HFFc6 (cell line): ENCODE results near the gene FIBP. TPM values are rescaled to one million over a fixed set of nuclear protein-coding genes. Genes with fewer than 3 reads are reported as not detected.

Experiments used
- DNase-seq: peaks from one replicate; pipeline ENCODE4 v3.0.0-alpha.2; 2018
- H3K27ac Mint-ChIP-seq: 2 replicates; pipeline ENCODE4 v1.8.0; 2020; ENCODE audit warnings: mild to moderate bottlenecking, mixed read lengths
- H3K27me3 Mint-ChIP-seq: 2 replicates; pipeline ENCODE4 v1.8.0; 2021; ENCODE audit warnings: mild to moderate bottlenecking, moderate library complexity, mixed read lengths; ENCODE audit not compliant: insufficient read depth
- H3K36me3 Mint-ChIP-seq: 2 replicates; pipeline ENCODE4 v1.8.0; 2021; ENCODE audit warnings: low read depth, mixed read lengths
- H3K4me1 Mint-ChIP-seq: 2 replicates; pipeline ENCODE4 v1.8.0; 2020; ENCODE audit warnings: low read depth, mixed read lengths
- H3K4me3 Mint-ChIP-seq: 2 replicates; pipeline ENCODE4 v1.8.0; 2020; ENCODE audit warnings: mild to moderate bottlenecking, moderate library complexity, mixed read lengths
- H3K9me3 Mint-ChIP-seq: 2 replicates; pipeline ENCODE4 v1.8.0; 2020; ENCODE audit warnings: mild to moderate bottlenecking, mixed read lengths
- CTCF ChIP-seq: fragments of 200-600 bp; sonication (generic); IDR thresholded peaks from 2 replicates; pipeline ENCODE4 v1.5.0; 2021; ENCODE audit warnings: antibody characterized with exemption, mild to moderate bottlenecking
- total RNA-seq, 6 experiments: library from RNA; stranded (reverse); fragmentation: NEBNext Ultra II Directional; extraction: Animal tissue kit (Norgen Biotek cat#: 25700); gene quantifications; 2 replicates in 1 of 6; 3 replicates in 5 of 6; pipeline ENCODE4 v1.2.3, GENCODE V29; 2021

The FIBP gene
- total RNA-seq, 6 experiments from 2014 or later: 117 to 145 (median 135) TPM

DNA sequence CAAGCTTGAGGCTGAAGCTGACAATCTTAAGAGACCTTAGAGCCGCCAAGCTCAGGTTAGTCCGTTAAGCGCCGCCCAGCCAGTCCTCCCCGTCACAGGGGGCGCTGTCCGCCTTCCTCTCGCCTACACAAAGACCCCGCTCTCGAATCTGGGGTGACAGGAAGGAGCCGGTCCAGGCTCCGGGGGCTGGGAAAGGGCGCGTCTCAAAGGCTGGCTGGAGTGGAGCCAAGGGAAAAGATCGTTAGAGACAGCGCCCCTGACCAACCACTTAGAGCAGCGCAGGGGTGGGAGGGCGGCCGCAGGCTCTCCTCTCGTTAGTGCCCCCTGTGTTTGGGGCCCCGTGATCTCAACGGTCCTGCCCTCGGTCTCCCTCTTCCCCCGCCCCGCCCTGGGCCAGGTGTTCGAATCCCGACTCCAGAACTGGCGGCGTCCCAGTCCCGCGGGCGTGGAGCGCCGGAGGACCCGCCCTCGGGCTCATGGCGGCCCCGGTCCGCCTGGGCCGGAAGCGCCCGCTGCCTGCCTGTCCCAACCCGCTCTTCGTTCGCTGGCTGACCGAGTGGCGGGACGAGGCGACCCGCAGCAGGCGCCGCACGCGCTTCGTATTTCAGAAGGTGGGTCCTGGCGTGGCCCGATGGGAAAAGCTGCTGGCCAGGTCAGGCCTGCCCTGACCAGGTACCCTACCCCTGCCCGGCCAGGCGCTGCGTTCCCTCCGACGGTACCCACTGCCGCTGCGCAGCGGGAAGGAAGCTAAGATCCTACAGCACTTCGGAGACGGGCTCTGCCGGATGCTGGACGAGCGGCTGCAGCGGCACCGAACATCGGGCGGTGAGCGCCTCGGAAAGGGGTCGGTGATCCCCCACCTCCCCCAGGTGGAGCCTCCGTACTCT, 27.8 kb downstream of the FIBP start, which contains the start of gene MUS81:
Gene MUS81, plus strand, starts transcription at position 156 of the 887 bp plus-strand sequence. Its CDS starts 321 bp downstream, at position 477.
- H3K4me1 Mint-ChIP-seq: peaks cover 54% of the 10 kb centered on the region
- no peaks in the 10 kb centered on the region for H3K9me3 Mint-ChIP-seq
- peak within 1 kb of the TSS; percentile 96 for H3K27ac Mint-ChIP-seq
- TF ChIP-seq CTCF: peak; percentile 90
- DNase-seq: peak; percentile 95
- H3K36me3 Mint-ChIP-seq: peaks cover 27% of the 10 kb centered on the region
- peak within 1 kb of the TSS; percentile 92 for H3K4me3 Mint-ChIP-seq
- peaks cover 21% of the 10 kb centered on the region for H3K27me3 Mint-ChIP-seq

DNA sequence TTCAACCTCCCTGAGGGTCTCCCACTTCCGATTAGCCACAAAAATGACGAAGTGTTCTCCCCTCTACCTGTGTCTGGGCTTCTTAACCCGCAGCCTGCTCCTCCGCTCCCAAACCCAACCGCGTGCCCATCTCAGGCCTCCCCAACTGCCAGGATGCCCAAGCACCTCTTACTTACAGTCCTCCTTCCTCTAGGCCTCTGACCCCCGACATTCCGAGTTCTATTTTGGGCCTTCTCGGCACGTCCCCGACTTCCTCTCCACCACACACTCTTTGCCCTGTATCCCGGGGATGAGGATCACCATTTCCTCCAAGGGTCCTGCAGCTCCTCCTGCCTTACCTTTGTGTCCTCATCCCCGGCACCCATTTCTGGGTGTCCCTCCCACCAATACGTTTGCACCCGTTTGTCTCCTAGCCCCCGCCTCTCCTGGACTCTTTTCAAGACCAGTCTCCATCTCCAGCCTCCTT, 28.4 kb downstream of the FIBP start:
- peaks cover 60% of the 10 kb centered on the region for H3K4me1 Mint-ChIP-seq
- H3K4me3 Mint-ChIP-seq: peak overlapping the region; percentile 92

DNA sequence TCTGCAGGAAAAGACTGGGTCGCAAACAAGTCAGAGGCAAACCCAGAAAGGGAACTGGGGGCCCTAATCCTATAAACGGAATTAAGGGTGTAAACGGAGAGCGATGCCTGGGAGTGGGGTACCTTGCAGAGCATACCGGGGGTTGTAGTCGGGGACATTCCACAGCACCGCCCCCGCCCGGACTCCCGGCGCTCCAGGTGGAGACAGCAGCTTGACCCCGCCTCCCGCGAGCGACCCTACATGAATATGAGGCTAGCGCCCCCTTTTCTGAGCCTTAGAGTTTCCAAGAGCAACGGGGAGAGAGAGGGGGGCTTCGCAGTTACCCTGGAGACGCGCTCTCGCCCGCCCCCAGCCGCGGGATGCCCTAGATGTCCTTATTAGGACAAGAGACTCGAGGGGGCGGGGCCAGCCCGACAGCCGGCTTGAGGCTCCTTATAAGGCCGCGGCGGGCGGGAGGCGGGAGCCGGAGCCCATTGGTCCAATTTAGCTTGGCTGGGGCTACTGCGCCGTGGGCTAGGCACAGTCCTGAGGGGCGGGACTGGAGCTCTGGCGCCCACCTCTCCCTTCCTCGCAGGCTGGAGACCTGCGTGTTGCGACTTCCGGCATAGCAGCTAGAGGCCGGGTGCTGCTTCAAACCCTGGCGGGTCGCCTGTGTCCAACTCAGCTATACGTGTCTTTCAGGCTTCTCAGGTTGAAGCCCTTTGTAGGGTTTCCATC, 29.0 kb downstream of the FIBP start:
- peak; percentile 62 for TF ChIP-seq CTCF
- H3K9me3 Mint-ChIP-seq: no peaks in the 10 kb centered on the region
- H3K4me3 Mint-ChIP-seq: peak overlapping the region; percentile 92
- H3K27ac Mint-ChIP-seq: peak overlapping the region; percentile 96
- peak; percentile 93 for DNase-seq
- H3K27me3 Mint-ChIP-seq: peaks cover 15% of the 10 kb centered on the region
- peaks cover 37% of the 10 kb centered on the region for H3K36me3 Mint-ChIP-seq
- H3K4me1 Mint-ChIP-seq: peaks cover 65% of the 10 kb centered on the region

More for the DNA sequence above, 28.4 kb downstream of the FIBP start:
- TF ChIP-seq CTCF: no peak
- Mint-ChIP-seq H3K27me3 (peaks cover 15% of the 10 kb centered on the region), H3K36me3 (peaks cover 31% of the 10 kb centered on the region), H3K27ac (peak overlapping the region; percentile 96), H3K9me3 (no peaks in the 10 kb centered on the region)
- no peak for DNase-seq

DNA sequence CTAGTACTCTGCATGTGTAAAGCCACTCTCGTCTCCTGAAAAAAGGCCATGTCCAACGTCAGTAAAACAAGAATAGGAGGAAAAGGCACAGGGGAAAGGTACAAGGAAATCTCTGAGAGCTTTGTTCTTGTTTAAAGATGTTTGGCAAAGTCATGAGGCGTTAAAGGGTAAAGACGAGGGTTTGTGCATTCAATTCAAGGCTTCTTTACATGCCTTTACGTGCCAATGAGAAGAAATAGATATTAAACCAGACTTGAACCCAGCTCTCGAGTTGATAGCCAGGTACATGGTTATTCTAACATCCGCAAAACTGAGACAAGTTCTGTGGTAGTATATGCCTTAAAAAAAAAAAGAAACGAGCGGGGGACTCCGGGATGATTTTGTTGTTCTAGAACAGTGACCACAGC, 29.6 kb downstream of the FIBP start:
- Mint-ChIP-seq H3K4me3 (peak overlapping the region; percentile 92), H3K9me3 (no peaks in the 10 kb centered on the region), H3K27ac (peak overlapping the region; percentile 96), H3K27me3 (peaks cover 15% of the 10 kb centered on the region), H3K36me3 (peaks cover 43% of the 10 kb centered on the region), H3K4me1 (peaks cover 67% of the 10 kb centered on the region)
- no peak for TF ChIP-seq CTCF
- no peak for DNase-seq

- H3K9me3 Mint-ChIP-seq: no peaks in the 10 kb centered on the region
- H3K36me3 Mint-ChIP-seq: peaks cover 49% of the 10 kb centered on the region
- H3K27me3 Mint-ChIP-seq: peaks cover 18% of the 10 kb centered on the region
- peaks cover 71% of the 10 kb centered on the region for H3K4me1 Mint-ChIP-seq
- TF ChIP-seq CTCF: no peak
- H3K4me3 Mint-ChIP-seq: peak within 1 kb of the TSS; percentile 98
- peak within 1 kb of the TSS; percentile 96 for H3K27ac Mint-ChIP-seq
- peak; percentile 98 for DNase-seq
Measured at GRCh38 chr11:65857853-65858680, 30.2 kb downstream of the FIBP start, which contains the start of gene CFL1. CFL1 (minus strand) TSS chr11:65858180; CDS start chr11:65858099, 81 bp downstream.
